Activated CD4-positive, alpha-beta T cell treated with anti-CD3 and anti-CD28 coated beads, Interleukin-2, amount 50 U/mL, for 24 hours (primary cell): Measurements from ENCODE around the gene CLASP2.

Experiments used
- DNase-seq, 2 donors: peaks; one replicate each; pipeline ENCODE4 v3.0.0-alpha.2; 2020; ENCODE audit warnings: low read depth in 1 of 2, low spot score in 1 of 2

Gene CLASP2

GRCh38 chr3:33547101-33547500 lies 171.0 kb downstream of the CLASP2 start:
- no peak for DNase-seq

GRCh38 chr3:33544126-33544525 lies 173.9 kb downstream of the CLASP2 start:
- no peak for DNase-seq

- DNase-seq = no peak
Observed at GRCh38 chr3:33543601-33544000, 174.5 kb downstream of the CLASP2 start.

GRCh38 chr3:33541918-33542317 lies 176.1 kb downstream of the CLASP2 start:
- no peak for DNase-seq

- no peak for DNase-seq
Observed at GRCh38 chr3:33538678-33539339, 179.2 kb downstream of the CLASP2 start.

GRCh38 chr3:33537133-33537532 lies 180.9 kb downstream of the CLASP2 start:
- DNase-seq = no peak

GRCh38 chr3:33526787-33527186 lies 191.3 kb downstream of the CLASP2 start:
- DNase-seq = no peak

GRCh38 chr3:33525232-33525631 lies 192.8 kb downstream of the CLASP2 start:
- DNase-seq = no peak

- no peak for DNase-seq
Observed at GRCh38 chr3:33523093-33523667, 194.9 kb downstream of the CLASP2 start.

- no peak for DNase-seq
Observed at GRCh38 chr3:33521736-33522135, 196.3 kb downstream of the CLASP2 start.

GRCh38 chr3:33513262-33513863 lies 204.7 kb downstream of the CLASP2 start:
- no peak for DNase-seq

GRCh38 chr3:33505027-33505426 lies 213.0 kb downstream of the CLASP2 start:
- no peak for DNase-seq

GRCh38 chr3:33496449-33496848 lies 221.6 kb downstream of the CLASP2 start:
- DNase-seq = no peak

- no peak for DNase-seq
Observed at GRCh38 chr3:33491721-33492120, 226.3 kb downstream of the CLASP2 start.

GRCh38 chr3:33490641-33491241 lies 227.3 kb downstream of the CLASP2 start:
- no peak for DNase-seq

- no peak for DNase-seq
Observed at GRCh38 chr3:33488683-33489082, 229.4 kb downstream of the CLASP2 start.

GRCh38 chr3:33488246-33488645 lies 229.8 kb downstream of the CLASP2 start:
- DNase-seq = no peak

- no peak for DNase-seq
Observed at GRCh38 chr3:33482111-33482521, 235.9 kb downstream of the CLASP2 start.

- DNase-seq = no peak
Observed at GRCh38 chr3:33474896-33475295, 243.2 kb downstream of the CLASP2 start.

- no peak for DNase-seq
Observed at GRCh38 chr3:33473813-33474212, 244.2 kb downstream of the CLASP2 start.

- DNase-seq = no peak
Observed at GRCh38 chr3:33467786-33468185, 250.3 kb downstream of the CLASP2 start.

- no peak for DNase-seq
Observed at GRCh38 chr3:33461097-33461496, 257.0 kb downstream of the CLASP2 start.
